HuH-7 (cell line): ENCODE measurements around the gene CCL4.
"Not testable (repeated sequence)": the region's sequence is repeated elsewhere in the genome, so short reads cannot be mapped to it uniquely, and the experiment has no call there.

Source experiments
- DNase-seq: peaks from one replicate; pipeline ENCODE4 v3.0.0; 2011; ENCODE audit warnings: low spot score

The CCL4 gene

DNA sequence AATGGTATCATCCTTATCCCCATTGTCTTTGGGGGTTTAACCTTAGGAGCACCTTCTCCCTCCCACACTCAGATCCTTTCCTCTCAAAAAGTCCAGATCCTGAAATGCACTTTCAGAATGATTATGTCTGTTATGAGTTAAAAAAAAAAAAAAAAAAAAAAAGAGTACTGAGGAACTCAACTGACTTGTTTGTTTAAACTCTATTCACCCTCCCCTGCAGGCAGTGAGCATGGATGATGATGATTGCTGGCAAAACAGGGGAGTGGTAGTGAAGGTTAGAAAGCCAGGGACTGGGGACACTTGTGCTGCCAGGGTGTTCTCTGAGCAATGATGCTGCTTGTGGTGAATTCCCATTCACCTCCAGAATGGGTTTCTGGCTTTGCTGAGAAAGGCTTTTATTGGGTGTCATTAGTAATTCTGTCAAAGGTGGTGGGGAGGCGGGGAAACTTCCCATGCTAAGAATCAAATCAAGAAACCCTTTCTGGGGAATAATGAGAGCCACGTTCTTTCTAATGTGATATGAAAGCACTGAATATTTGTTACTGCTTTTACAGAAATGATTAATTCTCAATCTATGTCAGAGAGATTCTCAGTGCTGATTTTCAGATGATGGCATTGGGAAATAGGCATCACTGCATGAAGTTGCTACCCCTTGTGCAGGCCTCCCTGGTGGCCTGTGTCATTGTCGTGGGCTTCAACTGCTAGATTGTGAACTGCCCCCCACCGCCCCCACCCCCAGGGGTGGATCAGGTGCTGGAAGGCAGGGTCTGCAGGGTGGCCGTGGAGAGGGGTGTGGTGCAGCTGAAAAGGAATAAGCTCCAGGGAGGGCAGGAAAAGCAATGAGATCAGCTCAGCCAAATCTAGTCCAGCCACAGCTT lies 14.1 kb downstream of the CCL4 start:
- DNase-seq = no peak

DNA sequence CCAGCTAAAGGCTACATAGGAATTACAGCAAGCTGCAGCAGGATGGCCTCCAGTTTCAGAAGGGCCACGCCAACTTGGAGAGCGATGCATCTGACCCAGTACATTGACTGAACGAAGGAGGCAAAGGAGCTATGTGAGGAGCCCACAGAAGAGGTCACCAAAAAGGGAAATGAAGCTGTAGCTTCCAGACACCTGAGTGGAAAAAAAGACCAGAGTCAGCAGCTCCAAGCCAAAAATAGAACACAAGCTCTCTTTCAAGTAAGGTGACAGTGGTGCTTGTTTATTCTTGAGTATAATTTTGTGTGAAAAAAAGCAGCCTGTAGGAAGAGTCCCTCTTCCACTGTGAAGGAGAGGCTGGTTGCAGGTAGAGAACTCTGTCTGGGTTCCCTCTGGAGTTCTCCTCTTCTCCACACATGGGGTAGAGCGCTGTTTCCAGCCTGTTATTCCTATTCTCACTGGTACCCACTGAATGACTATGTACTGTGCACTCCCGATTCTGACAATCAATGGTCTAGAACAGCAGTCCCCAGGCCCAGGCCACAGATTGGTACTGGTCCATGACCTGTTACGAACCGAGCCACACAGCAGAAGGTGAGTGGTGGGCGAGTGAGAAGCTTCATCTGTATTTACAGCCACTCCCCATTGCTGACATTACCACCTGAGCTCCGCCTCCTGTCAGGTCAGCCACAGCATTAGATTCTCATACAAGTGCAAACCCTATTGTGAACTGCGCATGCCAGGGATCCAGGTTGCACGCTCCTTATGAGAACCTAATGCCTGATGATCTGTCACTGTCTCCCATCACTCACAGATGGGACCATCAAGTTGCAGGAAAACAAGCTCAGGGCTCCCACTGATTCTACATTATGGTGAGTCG lies 15.1 kb downstream of the CCL4 start:
- no peak for DNase-seq

DNA sequence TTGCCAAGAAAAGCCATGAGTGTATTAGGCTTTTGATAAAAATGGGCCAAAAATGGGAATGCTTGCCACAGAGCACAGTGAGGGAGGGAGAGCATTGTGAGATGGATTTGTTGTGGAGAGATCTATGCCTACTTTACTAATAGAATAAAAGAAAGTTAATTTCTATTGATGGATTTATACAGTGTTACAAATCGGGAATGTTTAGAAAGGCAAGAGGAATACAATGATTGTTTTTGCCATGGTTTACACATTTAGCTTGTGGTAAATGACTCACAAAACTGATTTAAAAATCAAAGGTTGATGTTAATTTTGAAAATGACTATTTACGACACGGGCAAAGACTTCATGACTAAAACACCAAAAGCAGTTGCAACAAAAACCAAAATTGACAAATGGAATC lies 16.6 kb downstream of the CCL4 start:
- DNase-seq = no peak

DNA sequence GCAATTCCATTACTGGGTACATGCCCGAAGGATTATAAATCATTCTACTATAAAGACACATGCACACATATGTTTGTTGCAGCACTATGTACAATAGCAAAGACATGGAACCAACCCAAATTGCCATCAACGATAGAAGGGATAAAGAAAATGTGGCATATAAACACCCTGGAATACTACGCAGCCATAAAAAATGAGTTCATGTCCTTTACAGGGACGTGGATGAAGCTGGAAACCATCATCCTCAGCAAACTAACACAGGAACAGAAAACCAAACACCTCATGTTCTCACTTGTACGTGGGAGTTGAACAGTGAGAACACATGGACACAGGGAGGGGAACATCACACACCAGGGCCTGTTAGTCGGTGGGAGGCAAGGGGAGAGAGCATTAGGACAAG lies 17.5 kb downstream of the CCL4 start:
- DNase-seq = not testable (repeated sequence)

DNA sequence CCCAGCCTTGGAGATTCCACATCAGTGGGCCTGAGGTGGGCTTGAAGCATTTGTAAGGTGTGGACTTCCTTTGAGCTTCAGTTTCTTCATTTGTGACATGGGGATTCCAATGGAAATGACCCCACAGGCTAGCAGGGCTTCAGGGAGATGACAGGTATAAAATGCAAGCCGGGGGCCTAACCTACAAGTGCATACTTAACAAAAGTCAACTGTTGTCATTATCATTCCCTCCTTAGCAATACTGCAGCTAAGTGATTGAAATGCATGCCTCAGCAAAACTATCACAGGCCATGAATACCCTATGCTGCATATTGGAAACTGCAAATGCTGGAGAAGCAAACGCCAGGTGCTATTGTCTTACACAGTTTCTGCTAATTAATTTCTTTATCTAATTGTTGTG lies 19.8 kb downstream of the CCL4 start:
- DNase-seq = no peak

DNA sequence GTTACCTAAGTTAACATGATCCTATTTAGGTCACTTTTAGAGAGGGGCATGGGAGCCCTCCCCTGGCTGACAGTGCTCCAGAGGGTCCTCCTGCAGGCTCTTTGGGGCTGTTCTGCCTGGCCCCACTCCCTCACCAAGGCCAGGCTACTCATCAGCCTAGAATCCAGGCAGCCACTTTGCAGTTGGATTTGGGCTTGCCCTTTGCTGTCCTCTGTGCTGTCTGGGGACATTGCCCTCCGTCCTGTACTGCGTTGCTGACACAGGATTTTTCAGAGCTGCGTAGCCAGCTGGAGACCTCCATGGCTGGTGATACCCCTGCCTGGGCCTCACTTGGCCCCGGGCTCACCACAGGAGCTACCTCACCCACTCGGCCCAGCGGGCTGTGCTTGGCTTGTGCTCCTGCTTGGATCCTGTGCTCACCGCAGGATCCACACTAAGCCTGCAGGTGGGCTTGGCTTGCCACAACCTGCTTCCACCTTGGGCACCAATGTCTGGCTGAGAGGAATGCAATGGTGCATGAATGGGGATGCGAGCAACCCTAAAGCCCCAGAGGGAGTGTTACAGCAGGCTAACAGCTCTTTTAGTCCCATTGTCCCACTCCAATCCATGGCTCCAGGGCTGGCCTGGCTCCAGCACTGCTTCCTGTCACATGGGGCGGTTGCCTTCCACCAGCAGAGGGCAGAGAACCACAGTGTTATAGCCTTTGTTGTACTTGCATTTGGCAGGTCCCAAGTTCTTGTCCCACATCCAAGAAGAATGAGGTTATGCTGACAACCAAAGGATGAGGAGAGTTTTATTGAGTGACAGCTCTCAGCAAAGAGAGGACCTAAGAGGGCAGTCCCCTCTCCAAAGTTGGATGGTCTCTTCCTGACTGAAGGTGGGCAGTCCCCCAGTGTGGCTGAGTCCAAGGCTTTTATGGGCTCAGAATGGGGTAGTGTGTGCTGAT lies 21.5 kb downstream of the CCL4 start:
- no peak for DNase-seq

DNA sequence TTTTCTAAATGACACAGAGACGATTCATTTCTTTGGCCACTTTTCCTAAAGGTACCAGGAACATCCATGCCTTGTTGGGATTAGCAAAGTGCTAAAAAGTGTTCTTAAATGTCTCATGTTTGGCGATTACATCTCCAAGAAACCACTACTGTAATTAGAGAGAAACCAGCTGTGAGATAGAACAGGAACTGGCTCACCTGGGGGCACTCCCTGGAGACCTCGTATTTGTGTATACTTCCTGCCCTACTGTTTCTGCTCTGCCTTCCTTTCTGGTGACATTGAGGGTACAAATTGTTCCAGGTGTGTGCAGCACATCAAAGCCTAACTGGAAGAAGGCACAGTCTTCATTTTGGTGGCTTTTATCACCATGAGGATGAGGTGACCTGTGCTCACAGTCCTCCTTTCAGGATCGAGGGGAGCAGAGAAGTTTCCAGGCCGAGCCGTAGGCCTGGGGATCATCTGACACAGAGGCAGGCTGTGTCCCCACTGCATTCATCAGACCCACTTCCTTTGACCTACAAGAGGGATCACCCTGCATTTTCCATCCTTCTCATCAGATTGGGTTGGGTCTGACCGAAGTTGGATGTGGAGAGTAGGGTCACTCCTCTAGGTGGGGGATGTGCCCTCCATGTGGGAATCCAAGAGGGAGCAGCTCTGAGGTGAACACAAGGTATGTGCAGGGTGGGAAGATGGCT lies 23.7 kb downstream of the CCL4 start:
- no peak for DNase-seq

DNA sequence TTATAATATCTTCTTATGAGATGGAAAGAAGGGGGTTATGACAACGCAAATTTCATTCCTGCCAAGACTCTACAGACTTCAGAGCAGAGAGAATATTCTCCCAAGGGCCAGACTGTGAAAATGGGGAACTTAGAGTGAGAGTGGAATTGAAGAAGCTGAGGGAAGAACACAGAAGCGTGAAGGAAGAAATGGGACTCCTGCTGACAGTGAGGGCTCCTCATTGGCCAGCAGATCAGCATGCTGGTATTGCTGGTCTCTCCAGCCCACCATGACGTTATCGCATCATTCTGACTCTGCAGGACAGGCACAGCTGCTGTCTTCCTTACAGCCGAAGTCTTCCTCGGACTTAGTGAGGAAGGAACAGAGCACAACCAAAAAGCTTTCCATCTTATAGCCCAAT lies 24.3 kb downstream of the CCL4 start:
- no peak for DNase-seq

DNA sequence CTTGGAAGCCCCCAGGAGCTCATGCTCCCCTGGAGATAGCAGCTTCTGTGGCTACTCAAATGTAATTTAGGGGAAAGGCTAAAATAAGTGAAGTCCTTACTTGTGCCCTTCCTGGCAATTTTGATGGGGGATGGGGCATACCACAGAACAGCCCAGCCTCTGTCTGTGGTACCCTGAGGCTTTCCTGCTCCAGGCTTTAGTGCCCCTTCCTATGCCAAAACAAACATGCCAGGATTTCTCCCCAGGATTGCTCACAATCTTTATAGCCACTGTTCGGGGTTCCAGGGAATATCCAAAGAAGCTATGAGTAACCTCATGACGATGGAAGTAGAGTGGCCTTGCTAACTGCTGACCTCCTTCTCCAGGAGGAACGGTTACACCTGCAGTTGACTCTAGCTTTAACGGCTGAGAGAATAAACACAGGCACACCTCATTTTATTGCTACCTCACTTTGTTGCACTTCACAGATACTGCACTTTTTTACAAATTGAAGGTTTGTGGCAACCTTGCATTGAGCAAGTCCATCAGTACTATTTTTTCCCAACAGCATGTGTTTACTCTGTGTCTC lies 24.9 kb downstream of the CCL4 start:
- DNase-seq = no peak

DNA sequence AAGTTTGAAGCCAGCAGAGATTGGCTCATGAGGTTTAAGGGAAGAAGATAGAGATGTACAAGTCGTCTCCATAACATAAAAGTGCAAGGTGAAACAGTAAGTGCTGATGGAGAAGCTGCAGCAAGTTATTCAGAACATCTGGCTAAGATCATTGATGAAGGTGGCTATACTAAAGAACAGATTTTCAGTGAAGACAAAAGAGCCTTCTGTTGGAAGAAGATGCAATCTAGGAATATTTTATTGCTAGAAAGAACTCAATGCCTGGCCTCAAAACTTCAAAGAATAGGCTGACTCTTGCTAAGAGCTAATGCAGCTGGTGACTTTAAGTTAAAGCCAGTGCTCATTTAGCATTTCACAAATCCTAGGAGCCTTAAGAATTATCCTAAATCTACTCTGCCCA lies 26.0 kb downstream of the CCL4 start:
- DNase-seq = no peak

DNA sequence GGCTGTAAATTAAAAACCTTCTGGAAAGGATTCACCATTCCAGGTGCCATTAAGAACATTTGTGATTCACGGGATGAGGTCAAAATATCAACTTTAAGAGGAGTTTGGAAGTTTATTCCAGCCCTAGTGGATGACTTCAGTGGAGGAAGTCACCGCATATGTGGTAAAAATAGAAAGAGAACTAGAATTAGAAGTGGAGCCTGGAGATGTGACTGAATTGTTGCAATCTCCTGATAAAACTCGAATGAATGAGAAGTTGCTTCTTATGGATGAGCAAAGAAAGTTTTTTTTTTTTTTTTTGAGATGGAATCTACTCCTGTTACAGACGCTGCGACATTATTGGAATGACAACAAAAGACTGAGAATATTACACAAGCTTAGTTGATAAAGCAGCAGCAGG lies 26.7 kb downstream of the CCL4 start:
- no peak for DNase-seq

DNA sequence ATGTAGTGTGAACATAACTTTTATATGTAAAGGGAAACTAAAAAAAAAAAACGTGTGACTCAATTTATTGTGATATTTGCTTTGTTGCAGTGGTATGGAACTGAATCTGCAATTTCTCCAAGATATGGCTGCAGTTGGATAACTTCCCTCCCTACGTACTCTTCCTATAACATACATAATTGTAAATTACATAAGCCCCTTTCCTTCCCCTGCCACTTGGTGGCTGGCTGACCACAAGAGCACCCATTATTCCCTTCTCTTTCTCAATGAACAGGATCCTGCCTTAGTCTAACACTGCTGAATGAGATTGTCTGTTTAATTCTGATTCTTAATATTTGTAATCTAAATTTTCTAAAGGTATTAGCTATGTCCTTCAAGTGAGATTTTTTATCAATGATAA lies 27.8 kb downstream of the CCL4 start:
- DNase-seq = no peak

DNA sequence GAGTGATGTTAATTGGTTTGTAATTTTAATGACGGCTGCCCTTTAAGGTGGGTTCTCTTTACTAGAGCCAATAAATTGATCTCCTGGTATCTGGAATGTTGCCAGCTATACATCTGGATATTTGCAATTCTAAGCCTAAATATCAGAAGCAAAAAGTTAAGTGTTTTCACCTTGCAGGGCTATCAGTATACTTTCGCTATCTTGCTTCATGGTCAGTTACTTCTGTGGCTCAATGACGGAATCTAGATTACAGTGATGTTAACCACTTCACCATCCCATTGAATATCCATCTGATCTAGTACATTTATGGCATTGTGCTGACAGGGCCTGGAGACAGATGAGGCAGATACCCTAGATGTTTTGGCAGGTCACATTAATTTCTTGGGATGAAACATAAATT lies 28.3 kb downstream of the CCL4 start:
- DNase-seq = no peak

DNA sequence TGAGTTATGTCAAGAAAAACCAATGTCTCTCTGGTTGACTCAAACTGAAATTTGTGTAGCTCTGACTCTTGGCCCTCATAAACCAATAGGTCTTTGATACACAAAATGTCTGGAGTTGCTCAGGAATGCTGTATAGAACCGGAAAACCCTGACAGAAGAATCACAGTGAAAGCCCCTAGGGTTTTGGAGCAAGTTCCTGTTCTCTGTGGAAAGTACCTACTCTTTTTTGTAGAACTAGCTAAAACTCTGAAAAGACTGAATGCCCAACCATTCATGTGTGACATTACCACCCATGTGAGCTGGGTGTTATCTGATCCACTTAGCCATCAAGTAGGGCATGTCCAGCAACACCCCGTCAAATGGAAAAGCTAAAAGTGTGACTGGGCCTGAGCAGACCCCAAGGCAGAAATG lies 28.8 kb downstream of the CCL4 start:
- DNase-seq = no peak

DNA sequence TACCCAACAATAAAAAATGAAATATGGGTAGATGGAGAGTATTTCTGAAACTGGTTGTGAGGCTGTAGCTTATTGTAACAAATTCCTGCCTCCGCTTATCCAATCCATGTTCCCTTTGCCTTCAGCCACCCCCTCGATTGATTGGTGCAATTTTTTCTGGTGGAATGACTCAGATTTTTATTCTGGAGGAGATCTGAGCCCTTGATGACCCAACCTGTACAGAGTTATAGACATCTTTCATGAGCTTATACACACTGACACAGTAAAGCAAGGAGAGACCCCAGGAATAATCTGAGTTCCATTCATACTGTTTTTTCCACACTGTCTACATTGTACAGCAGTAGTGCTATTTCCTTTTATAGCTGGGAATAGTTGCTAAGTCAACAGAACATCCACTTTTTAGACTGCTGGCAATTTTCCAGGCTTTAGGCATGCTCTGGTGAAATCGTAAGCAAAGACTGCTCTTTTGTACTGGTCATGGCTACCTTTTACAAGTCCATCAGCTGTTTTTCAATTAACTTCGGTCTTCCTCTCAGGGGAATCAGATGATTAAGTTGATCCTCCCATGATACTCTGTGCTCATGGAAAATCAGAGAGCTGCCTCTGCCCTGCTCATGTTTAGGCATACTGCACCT lies 30.1 kb downstream of the CCL4 start:
- peak; percentile 26 for DNase-seq

DNA sequence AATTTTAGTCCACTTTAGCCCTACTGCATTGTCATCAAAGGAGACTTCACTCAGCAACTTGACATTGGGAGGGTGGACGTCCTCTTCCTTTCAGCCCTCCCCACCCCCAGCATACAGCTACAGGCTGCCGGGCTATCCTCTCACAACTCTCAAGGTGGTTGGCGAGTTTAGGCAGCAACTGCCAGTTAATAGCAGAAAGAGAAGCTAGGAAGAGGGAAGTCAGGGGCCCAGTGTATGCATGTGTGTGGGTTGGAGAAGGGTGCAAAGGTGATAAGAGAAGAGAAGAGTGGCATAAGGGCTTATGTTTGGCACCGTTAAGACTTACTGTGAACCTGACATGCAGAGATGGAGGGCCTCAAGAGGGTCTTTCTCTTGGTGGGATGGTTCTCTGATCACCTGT lies 31.8 kb downstream of the CCL4 start:
- no peak for DNase-seq

DNA sequence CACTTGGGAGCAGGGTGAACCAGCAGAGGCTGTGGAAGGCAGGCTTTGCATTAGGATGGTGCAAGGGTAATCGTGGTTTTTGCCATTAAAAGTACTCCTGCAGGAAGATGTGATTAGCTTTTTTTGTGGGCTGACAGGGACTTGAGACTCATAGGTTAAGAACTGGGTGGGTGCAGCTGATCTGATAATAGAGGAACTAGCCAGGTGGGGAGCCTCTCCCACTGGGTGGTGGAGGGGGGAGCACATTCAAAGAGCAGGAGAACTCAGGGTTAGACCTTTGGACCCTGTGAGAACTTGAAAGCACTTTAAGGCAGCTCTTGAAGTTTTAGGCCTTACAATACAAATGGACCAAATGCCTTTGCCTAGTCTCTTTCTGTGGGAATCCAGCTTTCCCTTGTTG lies 32.4 kb downstream of the CCL4 start:
- no peak for DNase-seq

DNA sequence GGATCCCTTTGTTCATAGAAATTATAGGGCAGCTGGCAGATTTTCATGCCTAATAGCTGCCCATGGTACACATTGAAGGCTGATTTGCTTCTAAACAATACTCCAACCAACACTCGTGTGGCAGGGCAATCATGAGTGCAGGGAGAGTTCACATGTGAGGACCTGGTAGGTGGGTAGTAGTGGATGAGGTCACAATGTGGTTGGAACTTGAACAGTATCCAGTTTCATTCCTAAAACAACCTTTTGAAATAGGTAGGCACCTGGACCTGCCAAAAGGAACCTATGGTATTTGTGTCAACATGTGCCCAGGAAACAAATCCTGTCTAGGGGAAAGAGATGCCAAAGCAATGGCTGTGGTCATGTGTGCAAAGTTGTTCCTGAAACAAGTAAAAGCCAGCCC lies 32.8 kb downstream of the CCL4 start:
- no peak for DNase-seq

DNA sequence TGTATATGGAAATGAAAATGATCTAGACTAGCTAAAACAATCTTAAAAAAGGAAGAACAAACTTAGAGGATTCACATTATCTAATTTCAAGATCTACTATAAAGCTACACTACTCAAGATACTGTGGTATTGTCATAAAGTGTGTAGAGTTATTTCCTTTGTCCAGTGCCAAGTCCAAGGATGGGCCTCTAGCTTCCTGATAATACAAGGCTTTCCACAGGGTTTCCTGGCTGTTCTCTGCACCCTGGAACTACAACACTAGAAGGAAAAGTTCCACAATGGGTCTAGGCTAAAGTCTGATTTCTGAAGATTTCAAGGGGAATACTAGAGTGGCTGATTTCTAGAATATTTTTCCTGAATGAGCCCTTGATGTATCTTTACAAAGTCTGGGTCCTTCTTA lies 38.6 kb downstream of the CCL4 start:
- DNase-seq = no peak

DNA sequence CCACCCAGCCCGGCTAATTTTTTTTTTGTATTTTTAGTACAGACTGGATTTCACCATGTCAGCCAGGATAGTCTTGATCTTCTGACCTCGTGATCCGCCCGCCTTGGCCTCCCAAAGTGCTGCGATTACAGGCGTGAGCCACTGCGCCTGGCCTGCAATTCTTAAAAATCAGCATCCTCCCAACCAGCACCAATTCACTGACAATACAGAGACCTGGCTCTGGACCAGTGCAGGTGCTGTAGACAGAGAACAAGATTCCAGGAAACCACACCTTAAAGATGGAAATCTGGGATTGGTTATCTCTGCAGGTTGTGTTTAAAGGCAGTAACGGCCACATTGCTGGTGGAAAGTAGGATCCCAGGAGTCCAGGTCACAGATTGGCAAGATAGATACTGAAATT lies 39.2 kb downstream of the CCL4 start:
- DNase-seq = no peak

DNA sequence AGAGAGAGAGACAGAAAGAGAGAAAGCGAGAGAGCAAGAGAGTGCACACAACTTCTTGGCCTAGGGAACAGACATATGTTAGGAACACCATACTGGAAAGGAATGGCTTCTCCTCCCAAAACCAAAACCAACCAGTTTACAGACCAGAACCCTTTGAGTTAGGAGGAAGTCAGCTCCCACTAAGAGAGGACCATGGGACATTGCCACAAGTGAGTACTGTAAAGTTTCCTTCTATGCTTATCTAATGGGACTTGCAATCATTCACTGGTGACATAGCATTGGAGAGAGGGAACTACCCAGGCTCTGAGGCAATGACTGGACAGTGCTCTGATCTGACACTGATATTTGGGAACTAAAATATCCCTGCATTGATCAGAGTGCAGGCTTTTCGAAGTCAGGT lies 40.4 kb downstream of the CCL4 start:
- no peak for DNase-seq
